T-helper 17 cell (primary cell): ENCODE results near the gene KSR2. TPM values are rescaled to one million over a fixed set of nuclear protein-coding genes. Genes with fewer than 3 reads are reported as not detected.

ENCODE experiments used
- ATAC-seq: fragments of 150-1000 bp; cut with Tn5 transposase; 2 replicates; pipeline ENCODE4 v1.10.0; 2021; ENCODE audit warnings: mild to moderate bottlenecking, moderate library complexity
- DNase-seq, 3 donors: peaks; one replicate each; pipeline versions ENCODE4 v3.0.0 to v3.0.0-alpha.2; 2020 to 2021
- H3K9me3 ChIP-seq: one replicate; pipeline ENCODE4 v1.7.0; 2013; ENCODE audit warnings: low read length, mild to moderate bottlenecking; ENCODE audit not compliant: control insufficient read depth, poor library complexity, severe bottlenecking
- H3K27ac Mint-ChIP-seq: one replicate; pipeline ENCODE4 v1.8.0; 2022; ENCODE audit warnings: mild to moderate bottlenecking, moderate library complexity, mixed read lengths
- H3K27me3 Mint-ChIP-seq: one replicate; pipeline ENCODE4 v1.8.0; 2022; ENCODE audit warnings: mixed read lengths
- H3K36me3 Mint-ChIP-seq: one replicate; pipeline ENCODE4 v1.8.0; 2022; ENCODE audit warnings: low read depth, mixed read lengths
- H3K4me1 Mint-ChIP-seq: one replicate; pipeline ENCODE4 v1.8.0; 2022; ENCODE audit warnings: mild to moderate bottlenecking, mixed read lengths
- H3K4me3 Mint-ChIP-seq: one replicate; pipeline ENCODE4 v1.8.0; 2022; ENCODE audit warnings: mild to moderate bottlenecking, moderate library complexity, mixed read lengths
- total RNA-seq, 4 donors: library from RNA in 2 of 4; stranded (reverse) in 2 of 4; gene quantifications; one replicate each; pipeline ENCODE4 v1.2.3 and lab custom pipeline; 2022 to 2026

The KSR2 gene
- total RNA-seq, 2 donors from 2014 or later, result 0.05 to 0.10 TPM

GRCh38 chr12:117936722-117937484, 31.9 kb downstream of the KSR2 start:
- Mint-ChIP-seq H3K36me3 (peaks cover 2% of the 10 kb centered on the region), H3K27me3 (peaks cover 11% of the 10 kb centered on the region), H3K4me1 (peaks cover 3% of the 10 kb centered on the region), H3K4me3 (no peak overlapping the region), H3K27ac (no peak overlapping the region)
- no peaks in the 10 kb centered on the region for H3K9me3 ChIP-seq
- ATAC-seq, result no peak
- no peak for DNase-seq

GRCh38 chr12:117933545-117933944, 35.2 kb downstream of the KSR2 start:
- Mint-ChIP-seq H3K27me3 (peaks cover under 1% of the 10 kb centered on the region), H3K27ac (no peak overlapping the region), H3K4me1 (peaks cover 3% of the 10 kb centered on the region), H3K4me3 (peak overlapping the region; percentile 36), H3K36me3 (no peaks in the 10 kb centered on the region)
- no peak for DNase-seq
- no peaks in the 10 kb centered on the region for H3K9me3 ChIP-seq
- ATAC-seq, result no peak

- H3K36me3 Mint-ChIP-seq, result no peaks in the 10 kb centered on the region
- DNase-seq, result no peak
- no peaks in the 10 kb centered on the region for H3K9me3 ChIP-seq
- peaks cover 16% of the 10 kb centered on the region for H3K27me3 Mint-ChIP-seq
- ATAC-seq, result no peak
- no peak overlapping the region for H3K27ac Mint-ChIP-seq
- no peak overlapping the region for H3K4me3 Mint-ChIP-seq
- no peaks in the 10 kb centered on the region for H3K4me1 Mint-ChIP-seq
These were observed 42.3 kb downstream of the KSR2 start for GRCh38 chr12:117926391-117926899.

GRCh38 chr12:117921929-117922777, 46.6 kb downstream of the KSR2 start:
- ATAC-seq, result no peak
- H3K27me3 Mint-ChIP-seq, result peaks cover 18% of the 10 kb centered on the region

GRCh38 chr12:117919479-117919878, 49.3 kb downstream of the KSR2 start:
- Mint-ChIP-seq H3K27me3 (peaks cover 18% of the 10 kb centered on the region), H3K36me3 (no peaks in the 10 kb centered on the region), H3K4me1 (no peaks in the 10 kb centered on the region), H3K4me3 (no peak overlapping the region), H3K27ac (no peak overlapping the region)
- H3K9me3 ChIP-seq, result no peaks in the 10 kb centered on the region
- DNase-seq (no peak), ATAC-seq (no peak)

More at GRCh38 chr12:117921929-117922777, 46.6 kb downstream of the KSR2 start:
- H3K36me3 Mint-ChIP-seq, result no peaks in the 10 kb centered on the region
- no peaks in the 10 kb centered on the region for H3K9me3 ChIP-seq
- no peak overlapping the region for H3K27ac Mint-ChIP-seq
- no peak overlapping the region for H3K4me3 Mint-ChIP-seq
- no peak for DNase-seq
- no peaks in the 10 kb centered on the region for H3K4me1 Mint-ChIP-seq

- Mint-ChIP-seq H3K27me3 (no peaks in the 10 kb centered on the region), H3K4me3 (no peak overlapping the region)
These were observed 54.1 kb downstream of the KSR2 start for GRCh38 chr12:117914686-117915085.

GRCh38 chr12:117912756-117913155, 56.0 kb downstream of the KSR2 start:
- no peaks in the 10 kb centered on the region for H3K9me3 ChIP-seq
- Mint-ChIP-seq H3K4me1 (no peaks in the 10 kb centered on the region), H3K27me3 (no peaks in the 10 kb centered on the region), H3K4me3 (no peak overlapping the region), H3K36me3 (no peaks in the 10 kb centered on the region), H3K27ac (no peak overlapping the region)
- DNase-seq (no peak), ATAC-seq (no peak)

More at GRCh38 chr12:117914686-117915085, 54.1 kb downstream of the KSR2 start:
- Mint-ChIP-seq H3K27ac (no peak overlapping the region), H3K4me1 (no peaks in the 10 kb centered on the region), H3K36me3 (no peaks in the 10 kb centered on the region)
- ATAC-seq (no peak), DNase-seq (no peak)
- H3K9me3 ChIP-seq, result no peaks in the 10 kb centered on the region

GRCh38 chr12:117908411-117908810, 60.4 kb downstream of the KSR2 start:
- ATAC-seq (no peak), DNase-seq (no peak)
- Mint-ChIP-seq H3K27ac (no peak overlapping the region), H3K4me3 (no peak overlapping the region), H3K4me1 (no peaks in the 10 kb centered on the region), H3K27me3 (no peaks in the 10 kb centered on the region), H3K36me3 (no peaks in the 10 kb centered on the region)
- no peaks in the 10 kb centered on the region for H3K9me3 ChIP-seq

- Mint-ChIP-seq H3K4me1 (no peaks in the 10 kb centered on the region), H3K36me3 (no peaks in the 10 kb centered on the region), H3K27me3 (no peaks in the 10 kb centered on the region), H3K27ac (no peak overlapping the region), H3K4me3 (no peak overlapping the region)
- no peaks in the 10 kb centered on the region for H3K9me3 ChIP-seq
- peak; percentile 68 for ATAC-seq
- DNase-seq, result no peak
These were observed 61.6 kb downstream of the KSR2 start for GRCh38 chr12:117907108-117907689.

- Mint-ChIP-seq H3K27ac (no peak overlapping the region), H3K36me3 (no peaks in the 10 kb centered on the region), H3K4me3 (no peak overlapping the region), H3K27me3 (no peaks in the 10 kb centered on the region), H3K4me1 (no peaks in the 10 kb centered on the region)
- no peaks in the 10 kb centered on the region for H3K9me3 ChIP-seq
- ATAC-seq (no peak), DNase-seq (no peak)
These were observed 64.7 kb downstream of the KSR2 start for GRCh38 chr12:117904051-117904450.

- ATAC-seq, result no peak
- Mint-ChIP-seq H3K36me3 (no peaks in the 10 kb centered on the region), H3K4me3 (no peak overlapping the region)
These were observed 65.5 kb downstream of the KSR2 start for GRCh38 chr12:117903110-117903840.

GRCh38 chr12:117901631-117902030, 67.2 kb downstream of the KSR2 start:
- no peak overlapping the region for H3K27ac Mint-ChIP-seq
- H3K36me3 Mint-ChIP-seq, result no peaks in the 10 kb centered on the region
- no peak overlapping the region for H3K4me3 Mint-ChIP-seq
- no peaks in the 10 kb centered on the region for H3K27me3 Mint-ChIP-seq
- ATAC-seq, result no peak
- H3K4me1 Mint-ChIP-seq, result no peaks in the 10 kb centered on the region
- no peak for DNase-seq
- no peaks in the 10 kb centered on the region for H3K9me3 ChIP-seq

More at GRCh38 chr12:117903110-117903840, 65.5 kb downstream of the KSR2 start:
- DNase-seq, result no peak
- Mint-ChIP-seq H3K27me3 (no peaks in the 10 kb centered on the region), H3K27ac (no peak overlapping the region), H3K4me1 (no peaks in the 10 kb centered on the region)
- H3K9me3 ChIP-seq, result no peaks in the 10 kb centered on the region
